ENCODE measurements around the gene ZNHIT6. TPM values are rescaled to one million over a fixed set of nuclear protein-coding genes. Genes with fewer than 3 reads are reported as not detected.

ZNHIT6 gene
- total and polyA plus RNA-seq, 2 donors (not counting 1 experiment from before 2014, with no cell fraction given) = 6.0 to 16.3 TPM

- intact Hi-C loops (cut with micrococcal nuclease) = loop anchor here (5.0 to 10.0 kb wide), 4 partner anchors 504 to 1014 kb away; partner anchors contain the start of genes SSX2IP and SYDE2
- H3K27ac Mint-ChIP-seq = no peak overlapping the region
- peaks cover 16 to 22% of the 10 kb centered on the region in 2 donors for H3K4me1 ChIP-seq (ENCODE audit: control insufficient read depth in 2 of 2, insufficient read depth in 2 of 2, low read length in 2 of 2)
These were observed 2.3 kb downstream of the ZNHIT6 start for GRCh38 chr1:85705940-85706339.

GRCh38 chr1:85700422-85700821, 7.8 kb downstream of the ZNHIT6 start:
- no peaks in the 10 kb centered on the region for H3K9me3 ChIP-seq (ENCODE audit: control extremely low read depth in 1 of 3, control insufficient read depth in 2 of 3, insufficient read depth in 1 of 3, low read length in 2 of 3)
- no peak overlapping the region for H3K9ac ChIP-seq (ENCODE audit: low read length)
- no peaks in the 10 kb centered on the region for H3K4me1 ChIP-seq (ENCODE audit: control insufficient read depth in 2 of 2, insufficient read depth in 2 of 2, low read length in 2 of 2)
- CTCF ChIA-PET = interaction anchor here (1.8 kb wide), 1 partner anchor 8 kb away, joined by 4 read pairs; the partner anchor contains the start of gene ZNHIT6
- intact Hi-C loops (cut with micrococcal nuclease) = loop anchor here (10.0 kb wide), 1 partner anchor 684 kb away; no protein-coding TSS in a partner anchor
- H3K27ac Mint-ChIP-seq = no peak overlapping the region
- no peaks in the 10 kb centered on the region for H3K9me3 Mint-ChIP-seq (ENCODE audit: insufficient read depth)
- H2AFZ ChIP-seq (ENCODE audit: insufficient read depth, low read depth, low read length, poor library complexity, severe bottlenecking) = no peak overlapping the region
- H4K20me1 ChIP-seq (ENCODE audit: control insufficient read depth, insufficient read depth, low read length, poor library complexity, severe bottlenecking) = no peaks in the 10 kb centered on the region
- POLR2A ChIA-PET = no interaction called here
- H3K4me3 ChIP-seq (ENCODE audit: control extremely low read depth in 1 of 5, extremely low read depth in 1 of 5, insufficient read depth in 1 of 5, low read depth in 2 of 5, low read length in 4 of 5) = no peak overlapping the region
- no peak overlapping the region for H3K4me2 ChIP-seq (replicated peaks; ENCODE audit: low read depth, low read length, poor library complexity, severe bottlenecking)
- peaks cover 28% of the 10 kb centered on the region for H3K79me2 ChIP-seq (ENCODE audit: control insufficient read depth, insufficient read depth, low read length)
- TF ChIP-seq CTCF (IDR thresholded peaks at IDR 0.05) (no peak), EZH2 (IDR thresholded peaks at IDR 0.05; ENCODE audit: borderline replicate concordance, insufficient read depth, low read depth, low read length, poor library complexity, severe bottlenecking) (no peak)
- ATAC-seq (ENCODE audit: low read depth) (no peak), DNase-seq (no peak)
- no peak overlapping the region for H3K4me3 Mint-ChIP-seq
- H3K27me3 ChIP-seq (replicated peaks in 1 of 4; ENCODE audit: control extremely low read depth in 1 of 4, control insufficient read depth in 3 of 4, insufficient read depth in 4 of 4, low read length in 3 of 4) = no peaks in the 10 kb centered on the region
- peaks cover 16% of the 10 kb centered on the region for H3K4me1 Mint-ChIP-seq
- no peak overlapping the region for H3K27ac ChIP-seq (ENCODE audit: low read length in 2 of 2)
- WGBS (ENCODE audit: insufficient coverage) = 100% methylated on average over 1 of the region's 4 CpGs
- H3K27me3 Mint-ChIP-seq = no peaks in the 10 kb centered on the region
- H3K36me3 ChIP-seq (replicated peaks in 1 of 2; ENCODE audit: control extremely low read depth in 1 of 2, control insufficient read depth in 1 of 2, extremely low read depth in 1 of 2, insufficient read depth in 2 of 2, low read length in 1 of 2) = peaks cover 5 to 34% of the 10 kb centered on the region in 2 experiments

More at GRCh38 chr1:85705940-85706339, 2.3 kb downstream of the ZNHIT6 start:
- peak overlapping the region; percentile 31 for H3K4me3 Mint-ChIP-seq
- no peak overlapping the region for H3K4me3 ChIP-seq (ENCODE audit: control extremely low read depth in 1 of 5, extremely low read depth in 1 of 5, insufficient read depth in 1 of 5, low read depth in 2 of 5, low read length in 4 of 5)
- peak overlapping the region; percentile 81 for H3K4me2 ChIP-seq (replicated peaks; ENCODE audit: low read depth, low read length, poor library complexity, severe bottlenecking)
- WGBS (ENCODE audit: insufficient coverage) = no CpG with 5 or more reads among the region's 3 CpGs
- no peak overlapping the region for H3K27ac ChIP-seq (ENCODE audit: low read length in 2 of 2)
- no peak overlapping the region for H2AFZ ChIP-seq (ENCODE audit: insufficient read depth, low read depth, low read length, poor library complexity, severe bottlenecking)
- H3K9me3 ChIP-seq (ENCODE audit: control extremely low read depth in 1 of 3, control insufficient read depth in 2 of 3, insufficient read depth in 1 of 3, low read length in 2 of 3) = no peaks in the 10 kb centered on the region
- no peaks in the 10 kb centered on the region for H3K9me3 Mint-ChIP-seq (ENCODE audit: insufficient read depth)
- ATAC-seq (ENCODE audit: low read depth) = no peak
- no peaks in the 10 kb centered on the region for H4K20me1 ChIP-seq (ENCODE audit: control insufficient read depth, insufficient read depth, low read length, poor library complexity, severe bottlenecking)
- H3K9ac ChIP-seq (ENCODE audit: low read length) = no peak overlapping the region
- TF ChIP-seq CTCF (IDR thresholded peaks at IDR 0.05) (no peak), EZH2 (IDR thresholded peaks at IDR 0.05; ENCODE audit: borderline replicate concordance, insufficient read depth, low read depth, low read length, poor library complexity, severe bottlenecking) (no peak)
- peaks cover 4 to 32% of the 10 kb centered on the region in 2 experiments for H3K36me3 ChIP-seq (replicated peaks in 1 of 2; ENCODE audit: control extremely low read depth in 1 of 2, control insufficient read depth in 1 of 2, extremely low read depth in 1 of 2, insufficient read depth in 2 of 2, low read length in 1 of 2)
- H3K79me2 ChIP-seq (ENCODE audit: control insufficient read depth, insufficient read depth, low read length) = peaks cover 49% of the 10 kb centered on the region
- ChIA-PET CTCF (no interaction called here), POLR2A (no interaction called here)
- H3K27me3 ChIP-seq (replicated peaks in 1 of 4; ENCODE audit: control extremely low read depth in 1 of 4, control insufficient read depth in 3 of 4, insufficient read depth in 4 of 4, low read length in 3 of 4) = no peaks in the 10 kb centered on the region
- peak; percentile 13 for DNase-seq
- H3K27me3 Mint-ChIP-seq = no peaks in the 10 kb centered on the region
- H3K4me1 Mint-ChIP-seq = peaks cover 17% of the 10 kb centered on the region

Measured in B cell (primary cell).